ENCODE data around the gene GNA14. TPM values are rescaled to one million over a fixed set of nuclear protein-coding genes. Genes with fewer than 3 reads are reported as not detected.
A peak's percentile ranks its signal among the peaks of the same experiment; 100 is the strongest.
"Not testable (repeated sequence)": the region's sequence is repeated elsewhere in the genome, so short reads cannot be mapped to it uniquely, and the experiment has no call there.

The GNA14 gene
- total and polyA plus RNA-seq, 12 donors = 0.75 to 4.8 (median 1.7) TPM

- H3K4me3 ChIP-seq = no peak overlapping the region
- intact Hi-C loops (cut with DNase I) = loop anchor here in 4 of 10 donors (10.0 kb wide), 4 partner anchors 46 to 186 kb away; no protein-coding TSS in a partner anchor
- DNase-seq = no peak
- no peaks in the 10 kb centered on the region for H3K9me3 ChIP-seq
- no peak overlapping the region for H3K27ac ChIP-seq
- peaks cover 0 to 8% (median 0%) of the 10 kb centered on the region in 9 donors for H3K4me1 ChIP-seq
- TF ChIP-seq CTCF (IDR thresholded peaks at IDR 0.05) = no peak
- WGBS, 2 donors = 73% methylated on average over 8 of the region's 8 CpGs
- H3K36me3 ChIP-seq = no peaks in the 10 kb centered on the region
- no peak for ATAC-seq
- peaks cover 0 to 6% (median 0%) of the 10 kb centered on the region in 7 donors for H3K27me3 ChIP-seq
Measured at GRCh38 chr9:77640741-77641580, 7.2 kb downstream of the GNA14 start.

GRCh38 chr9:77632652-77633051 is 15.5 kb downstream of the GNA14 start:
- DNase-seq = no peak
- H3K4me1 ChIP-seq = no peaks in the 10 kb centered on the region

DNA sequence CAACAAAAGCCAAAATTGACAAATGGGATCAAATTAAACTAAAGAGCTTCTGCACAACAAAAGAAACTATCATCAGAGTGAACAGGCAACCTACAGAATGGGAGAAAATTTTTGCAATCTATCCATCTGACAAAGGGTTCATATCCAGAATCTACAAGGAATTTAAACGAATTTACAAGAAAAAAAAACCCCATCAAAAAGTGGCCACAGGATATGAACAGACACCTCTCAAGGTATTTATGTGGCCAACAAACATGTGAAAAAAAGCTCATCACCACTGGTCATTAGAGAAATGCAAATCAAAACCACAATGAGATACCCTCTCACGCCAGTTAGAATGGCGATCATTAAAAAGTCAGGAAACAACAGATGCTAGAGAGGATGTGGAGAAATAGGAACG is 19.3 kb downstream of the GNA14 start:
- H3K9me3 ChIP-seq = peaks cover 0 to 54% (median 19%) of the 10 kb centered on the region in 11 donors
- H3K4me3 ChIP-seq; DNase-seq; H3K27ac ChIP-seq; ATAC-seq; H3K27me3 ChIP-seq; H3K4me1 ChIP-seq; intact Hi-C loops (cut with DNase I); H3K36me3 ChIP-seq: not testable (repeated sequence)
- WGBS, 2 donors = 87 to 94% methylated on average over 4 of the region's 4 CpGs

More at GRCh38 chr9:77632652-77633051, 15.5 kb downstream of the GNA14 start:
- TF ChIP-seq CTCF (IDR thresholded peaks at IDR 0.05) = no peak
- Histone ChIP-seq H3K4me3 (no peak overlapping the region), H3K27ac (no peak overlapping the region), H3K9me3 (peaks cover 0 to 18% (median 0%) of the 10 kb centered on the region in 11 donors), H3K27me3 (no peaks in the 10 kb centered on the region), H3K36me3 (no peaks in the 10 kb centered on the region)
- intact Hi-C loops (cut with DNase I) = no loop called here
- peak in 1 of 8 donors; percentile 25 for ATAC-seq
- 94 to 97% methylated on average over 5 of the region's 5 CpGs for WGBS, 2 donors

GRCh38 chr9:77616191-77616590 is 31.9 kb downstream of the GNA14 start:
- DNase-seq (no peak), ATAC-seq (no peak)
- 76 to 82% methylated on average over 4 of the region's 4 CpGs for WGBS, 2 donors
- Histone ChIP-seq H3K9me3 (peaks cover 0 to 11% (median 0%) of the 10 kb centered on the region in 11 donors), H3K4me1 (no peaks in the 10 kb centered on the region), H3K4me3 (no peak overlapping the region), H3K27ac (no peak overlapping the region), H3K27me3 (no peaks in the 10 kb centered on the region), H3K36me3 (no peaks in the 10 kb centered on the region)
- intact Hi-C loops (cut with DNase I) = loop anchor here in 1 of 10 donors (10.0 kb wide), 1 partner anchor 1081 kb away; no protein-coding TSS in a partner anchor
- TF ChIP-seq CTCF (IDR thresholded peaks at IDR 0.05) = no peak

DNA sequence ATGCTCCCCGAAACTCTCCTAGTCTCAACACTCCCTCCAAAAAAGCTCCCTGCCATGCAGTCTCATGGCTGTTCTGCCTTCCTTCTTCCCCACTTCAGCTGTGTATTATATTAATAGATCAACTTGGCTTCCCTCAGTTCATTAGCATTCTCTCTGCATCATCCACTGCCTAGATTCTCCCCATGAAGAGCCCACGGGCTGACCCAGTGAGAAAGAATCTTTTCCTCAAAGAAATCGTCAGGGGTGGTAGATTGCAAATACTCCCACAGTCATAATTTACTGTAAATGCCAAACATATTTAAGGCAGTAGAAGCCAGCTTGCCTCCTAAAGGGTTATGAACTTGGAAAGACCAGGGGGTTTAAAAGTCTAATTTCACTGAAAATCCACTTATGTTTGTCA is 33.5 kb downstream of the GNA14 start:
- H3K27me3 ChIP-seq = no peaks in the 10 kb centered on the region
- 67 to 74% methylated on average over 3 of the region's 3 CpGs for whole genome bisulfite sequencing, 2 donors
- intact Hi-C loops (cut with DNase I) = loop anchor here in 1 of 10 donors (10.0 kb wide), 1 partner anchor 1080 kb away; no protein-coding TSS in a partner anchor
- no peak for ATAC-seq
- no peak for DNase-seq
- no peaks in the 10 kb centered on the region for H3K36me3 ChIP-seq
- no peaks in the 10 kb centered on the region for H3K4me1 ChIP-seq
- no peak for TF ChIP-seq CTCF (IDR thresholded peaks at IDR 0.05)
- H3K9me3 ChIP-seq = peaks cover 0 to 11% (median 0%) of the 10 kb centered on the region in 11 donors
- H3K4me3 ChIP-seq = no peak overlapping the region
- no peak overlapping the region for H3K27ac ChIP-seq
